GM23338 (cell line): ENCODE measurements around the gene ADGRB3. TPM values are rescaled to one million over a fixed set of nuclear protein-coding genes. Genes with fewer than 3 reads are reported as not detected.

Source experiments
- ATAC-seq: fragments of 200-7000 bp; cut with Tn5 transposase; 3 replicates; pipeline ENCODE4 v1.9.1; 2020
- DNase-seq: peaks from one replicate; pipeline ENCODE4 v3.0.0-alpha.2; 2015; ENCODE audit warnings: low spot score
- H2AFZ ChIP-seq: fragments of 200-600 bp; sonication (generic); 2 replicates; pipeline ENCODE4 v1.8.0; 2016; ENCODE audit warnings: antibody characterized with exemption, mild to moderate bottlenecking, moderate library complexity
- H3F3A ChIP-seq: fragments of 200-600 bp; sonication (generic); replicated peaks from 2 replicates; pipeline ENCODE4 v1.8.0; 2017; ENCODE audit warnings: antibody characterized with exemption, mixed run types, low read depth
- H3K27ac ChIP-seq: fragments of 200-600 bp; sonication (generic); 2 replicates; pipeline ENCODE4 v1.6.1; 2016; ENCODE audit warnings: low read depth
- H3K27me3 ChIP-seq: fragments of 200-600 bp; sonication (generic); 2 replicates; pipeline ENCODE4 v1.8.0; 2016; ENCODE audit warnings: mild to moderate bottlenecking, mixed run types, moderate library complexity; ENCODE audit not compliant: insufficient read depth
- H3K36me3 ChIP-seq: fragments of 200-600 bp; sonication (generic); 2 replicates; pipeline ENCODE4 v1.8.0; 2016; ENCODE audit warnings: mild to moderate bottlenecking; ENCODE audit not compliant: insufficient read depth
- H3K4me1 ChIP-seq: fragments of 200-600 bp; sonication (generic); 2 replicates; pipeline ENCODE4 v1.8.0; 2016; ENCODE audit warnings: mild to moderate bottlenecking, moderate library complexity; ENCODE audit not compliant: insufficient read depth
- H3K4me2 ChIP-seq: fragments of 200-600 bp; sonication (generic); 2 replicates; pipeline ENCODE4 v1.7.1; 2017; ENCODE audit warnings: mixed run types
- H3K4me3 ChIP-seq: fragments of 200-600 bp; sonication (generic); 2 replicates; pipeline ENCODE4 v1.6.1; 2016; ENCODE audit warnings: mixed run types
- H3K79me2 ChIP-seq: fragments of 200-600 bp; sonication (generic); replicated peaks from 2 replicates; pipeline ENCODE4 v1.8.0; 2017; ENCODE audit warnings: mild to moderate bottlenecking; ENCODE audit not compliant: insufficient read depth
- H3K9me2 ChIP-seq: fragments of 200-600 bp; sonication (generic); 2 replicates; pipeline ENCODE4 v1.8.0; 2017; ENCODE audit not compliant: insufficient read depth
- H4K20me1 ChIP-seq: fragments of 200-600 bp; sonication (generic); replicated peaks from 2 replicates; pipeline ENCODE4 v1.8.0; 2017; ENCODE audit warnings: mild to moderate bottlenecking; ENCODE audit not compliant: insufficient read depth
- H3K27ac Mint-ChIP-seq: 2 replicates; pipeline ENCODE4 v1.8.0; 2020; ENCODE audit warnings: inconsistent platforms, mild to moderate bottlenecking, moderate library complexity, mixed read lengths
- H3K27me3 Mint-ChIP-seq: 3 replicates; pipeline ENCODE4 v1.8.0; 2022; ENCODE audit warnings: low read depth, mild to moderate bottlenecking, moderate library complexity, mixed read lengths, inconsistent platforms; ENCODE audit not compliant: insufficient read depth, poor library complexity
- H3K36me3 Mint-ChIP-seq: 3 replicates; pipeline ENCODE4 v1.8.0; 2021; ENCODE audit warnings: low read depth, mild to moderate bottlenecking, inconsistent platforms, moderate library complexity, mixed read lengths
- H3K4me1 Mint-ChIP-seq: 3 replicates; pipeline ENCODE4 v1.8.0; 2020; ENCODE audit warnings: mild to moderate bottlenecking, inconsistent platforms, mixed read lengths
- H3K4me3 Mint-ChIP-seq: 3 replicates; pipeline ENCODE4 v1.8.0; 2021; ENCODE audit warnings: moderate library complexity, mild to moderate bottlenecking, inconsistent platforms, mixed read lengths
- H3K9me3 Mint-ChIP-seq: 3 replicates; pipeline ENCODE4 v1.8.0; 2020; ENCODE audit warnings: moderate library complexity, mild to moderate bottlenecking, inconsistent platforms, mixed read lengths
- EZH2 ChIP-seq: fragments of 200-600 bp; sonication (generic); IDR thresholded peaks from one replicate; pipeline ENCODE4 v1.8.0; 2017; ENCODE audit warnings: antibody characterized with exemption, mild to moderate bottlenecking, low read depth; ENCODE audit not compliant: unreplicated experiment
- REST ChIP-seq: IDR thresholded peaks from one replicate; pipeline ENCODE4 v1.6.1; 2018; ENCODE audit warnings: antibody characterized with exemption; ENCODE audit not compliant: unreplicated experiment
- STAT1 ChIP-seq: IDR thresholded peaks from one replicate; pipeline ENCODE4 v1.6.1; 2016; ENCODE audit warnings: antibody characterized with exemption; ENCODE audit not compliant: unreplicated experiment
- ZNF114 ChIP-seq: fragments of 250-450 bp; sonication (Bioruptor Pico); IDR thresholded peaks from 2 replicates; pipeline ENCODE4 v1.5.0; 2020; ENCODE audit warnings: mild to moderate bottlenecking, moderate library complexity
- ZNF462 ChIP-seq: fragments of 250-450 bp; sonication (Bioruptor Pico); IDR thresholded peaks from 2 replicates; pipeline ENCODE4 v1.5.0; 2020; ENCODE audit warnings: mild to moderate bottlenecking, moderate library complexity
- polyA plus RNA-seq: library from polyadenylated mRNA; unstranded; fragments of >200 nt; fragmentation: Nextera tagmentation; extraction: Ambion mirVana; gene quantifications from 2 replicates; pipeline ENCODE4 v1.2.1, GENCODE V29; 2016
- total RNA-seq: library from RNA; depleted of rRNA; stranded (reverse); fragments of >200 nt; shearing (Covaris generic); gene quantifications from 2 replicates; pipeline ENCODE4 v1.2.3, GENCODE V29; 2014

The ADGRB3 gene
- total and polyA plus RNA-seq, 2 experiments from 2014 or later, result 0.92 to 4.0 TPM

DNA sequence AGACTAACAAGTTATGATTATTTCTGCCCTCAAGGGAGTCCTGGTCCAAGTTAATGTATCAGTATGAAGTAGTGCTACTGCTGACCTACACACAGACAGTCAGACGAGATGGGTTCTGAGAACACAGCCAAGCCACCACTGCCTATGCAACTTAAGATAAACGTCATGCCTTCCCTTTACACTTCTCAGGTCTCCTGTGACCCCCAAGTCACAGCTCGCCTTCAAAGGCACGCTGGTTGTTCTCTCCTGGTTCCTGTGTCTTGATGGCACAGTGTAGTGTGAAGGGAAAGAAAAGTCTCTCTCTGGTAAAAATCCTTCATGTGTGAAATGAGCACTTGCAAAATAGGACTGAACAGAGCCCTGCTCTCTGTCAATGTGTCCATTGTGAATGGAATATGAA lies 377.8 kb downstream of the ADGRB3 start:
- H3K4me3 Mint-ChIP-seq, result no peak overlapping the region
- no peak overlapping the region for H3K27ac Mint-ChIP-seq
- no peaks in the 10 kb centered on the region for H4K20me1 ChIP-seq
- TF ChIP-seq ZNF462 (CRISPR knock-in tag) (no peak), REST (no peak), STAT1 (no peak), EZH2 (no peak), ZNF114 (no peak)
- no peaks in the 10 kb centered on the region for H3K9me2 ChIP-seq
- no peaks in the 10 kb centered on the region for H3K36me3 ChIP-seq
- ATAC-seq, result no peak
- H3K4me2 ChIP-seq, result no peak overlapping the region
- no peak for DNase-seq
- H3K4me3 ChIP-seq, result no peak overlapping the region
- H3K27me3 Mint-ChIP-seq, result no peaks in the 10 kb centered on the region
- H2AFZ ChIP-seq, result no peak overlapping the region
- no peaks in the 10 kb centered on the region for H3K79me2 ChIP-seq
- H3K4me1 Mint-ChIP-seq, result peaks cover 36% of the 10 kb centered on the region
- H3K9me3 Mint-ChIP-seq, result no peaks in the 10 kb centered on the region
- peaks cover 29% of the 10 kb centered on the region for H3K4me1 ChIP-seq
- no peaks in the 10 kb centered on the region for H3F3A ChIP-seq
- no peak overlapping the region for H3K27ac ChIP-seq
- H3K27me3 ChIP-seq, result no peaks in the 10 kb centered on the region
- H3K36me3 Mint-ChIP-seq, result no peaks in the 10 kb centered on the region
